Lower leg skin (tissue), 4 donors: Measurements from ENCODE around the gene RHBDD2. TPM values are rescaled to one million over a fixed set of nuclear protein-coding genes. Genes with fewer than 3 reads are reported as not detected.

ENCODE experiments used
- DNase-seq, 2 donors: peaks; one replicate each; pipeline ENCODE4 v3.0.0-alpha.2; 2019; ENCODE audit warnings: low spot score in 2 of 2
- H3K4me3 ChIP-seq: fragments of 200-600 bp; sonication (generic); 2 replicates; pipeline ENCODE4 v1.5.1; 2017; ENCODE audit warnings: mild to moderate bottlenecking, low read depth; ENCODE audit not compliant: poor library complexity, severe bottlenecking
- POLR2A ChIP-seq, 2 donors: fragments of 450-650 bp; IDR thresholded peaks; one replicate each; pipeline ENCODE4 v1.6.1; 2016 to 2017; ENCODE audit warnings: antibody characterized with exemption in 2 of 2, mild to moderate bottlenecking in 1 of 2, moderate library complexity in 1 of 2
- WGBS, 2 donors: methylation state at CpG; one replicate each; pipeline ENCODE4 v1.1.5; 2018; 5-methylcytosine and 5-hydroxymethylcytosine counted together
- intact Hi-C: fragments of 100-400 bp; cut with DNase I; formaldehyde crosslinking; loops from one replicate; pipeline ENCODE4 v1.15.0; 2023; ENCODE audit warnings: low total_unique reads
- total RNA-seq, 4 donors: library from RNA; depleted of rRNA; stranded (reverse); fragments of >200 nt; gene quantifications; one replicate each; pipeline ENCODE4 v1.1.0, GENCODE V29; 2016
- TF ChIP-seq, protein P1 (sequence below), 3 donors: fragments of 450-650 bp; IDR thresholded peaks; one replicate each; pipeline ENCODE4 v1.5.1; 2016; ENCODE audit warnings: antibody characterized with exemption in 3 of 3, mild to moderate bottlenecking in 3 of 3, moderate library complexity in 2 of 3

The RHBDD2 gene
- total RNA-seq, 4 donors from 2014 or later: 34.7 to 50.0 (median 41.4) TPM

DNA sequence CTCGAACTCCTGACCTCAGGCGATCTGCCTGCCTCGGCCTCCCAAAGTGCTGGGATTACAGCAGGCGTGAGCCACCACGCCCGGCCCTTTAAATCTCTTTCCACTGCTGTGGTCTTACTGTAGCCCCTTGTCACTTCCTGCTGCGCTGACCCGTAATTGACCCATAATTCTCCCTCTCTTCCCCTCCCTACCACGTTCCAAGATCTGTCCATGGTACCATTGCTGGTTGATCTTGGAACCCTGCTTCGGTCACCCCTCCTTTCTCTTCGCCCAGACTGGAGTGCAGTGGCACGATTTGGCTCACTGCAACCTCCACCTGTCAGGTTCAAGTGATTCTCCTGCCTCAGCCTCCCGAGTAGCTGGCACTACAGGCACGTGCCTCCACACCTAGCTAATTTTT is 42.6 kb downstream of the RHBDD2 start:
- TF ChIP-seq, protein P1, sequence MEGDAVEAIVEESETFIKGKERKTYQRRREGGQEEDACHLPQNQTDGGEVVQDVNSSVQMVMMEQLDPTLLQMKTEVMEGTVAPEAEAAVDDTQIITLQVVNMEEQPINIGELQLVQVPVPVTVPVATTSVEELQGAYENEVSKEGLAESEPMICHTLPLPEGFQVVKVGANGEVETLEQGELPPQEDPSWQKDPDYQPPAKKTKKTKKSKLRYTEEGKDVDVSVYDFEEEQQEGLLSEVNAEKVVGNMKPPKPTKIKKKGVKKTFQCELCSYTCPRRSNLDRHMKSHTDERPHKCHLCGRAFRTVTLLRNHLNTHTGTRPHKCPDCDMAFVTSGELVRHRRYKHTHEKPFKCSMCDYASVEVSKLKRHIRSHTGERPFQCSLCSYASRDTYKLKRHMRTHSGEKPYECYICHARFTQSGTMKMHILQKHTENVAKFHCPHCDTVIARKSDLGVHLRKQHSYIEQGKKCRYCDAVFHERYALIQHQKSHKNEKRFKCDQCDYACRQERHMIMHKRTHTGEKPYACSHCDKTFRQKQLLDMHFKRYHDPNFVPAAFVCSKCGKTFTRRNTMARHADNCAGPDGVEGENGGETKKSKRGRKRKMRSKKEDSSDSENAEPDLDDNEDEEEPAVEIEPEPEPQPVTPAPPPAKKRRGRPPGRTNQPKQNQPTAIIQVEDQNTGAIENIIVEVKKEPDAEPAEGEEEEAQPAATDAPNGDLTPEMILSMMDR (IDR thresholded peaks at IDR 0.05): no peak
- TF ChIP-seq POLR2A (IDR thresholded peaks at IDR 0.05): no peak
- intact Hi-C loops: loop anchor here (10.0 kb wide), 1 partner anchor 57 kb away; no protein-coding TSS in a partner anchor
- no peak for DNase-seq
- 87 to 90% methylated on average over 14 of the region's 14 CpGs for WGBS, 2 donors
- H3K4me3 ChIP-seq: no peak overlapping the region

DNA sequence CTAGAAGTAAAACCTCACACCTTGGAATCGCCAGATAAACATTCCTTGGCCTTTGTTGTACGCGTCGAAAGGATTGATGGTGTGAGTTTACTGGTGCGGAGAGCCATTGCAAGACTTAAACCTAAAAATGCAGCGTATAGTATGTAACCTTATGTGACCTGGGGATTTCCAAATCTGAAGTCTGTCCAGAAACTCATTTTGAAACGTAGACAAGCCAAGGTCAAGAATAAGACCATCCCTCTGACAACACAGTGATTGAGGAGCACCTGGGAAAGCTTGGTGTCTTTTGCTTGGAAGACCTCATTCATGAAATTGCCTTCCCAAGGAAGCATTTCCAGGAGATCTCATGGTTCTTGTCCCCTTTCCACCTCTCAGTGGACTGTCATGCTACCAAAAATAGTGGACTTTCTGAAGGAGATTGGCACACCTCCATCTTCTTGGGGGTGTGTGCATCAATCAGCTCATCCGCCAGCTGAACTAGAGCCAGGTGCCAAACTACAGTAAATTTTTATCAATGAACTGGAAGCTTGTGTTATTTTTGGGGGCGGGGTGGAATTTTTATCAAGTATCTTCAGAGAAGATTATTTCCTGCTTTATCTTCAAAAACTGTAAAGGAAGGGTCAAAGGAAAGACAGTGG is 44.3 kb downstream of the RHBDD2 start:
- DNase-seq: no peak
- 71 to 78% methylated on average over 9 of the region's 9 CpGs for WGBS, 2 donors
- TF ChIP-seq, protein P1 (IDR thresholded peaks at IDR 0.05): no peak
- no peak for TF ChIP-seq POLR2A (IDR thresholded peaks at IDR 0.05)
- intact Hi-C loops: loop anchor here (10.0 kb wide), 1 partner anchor 58 kb away; no protein-coding TSS in a partner anchor
- no peak overlapping the region for H3K4me3 ChIP-seq

DNA sequence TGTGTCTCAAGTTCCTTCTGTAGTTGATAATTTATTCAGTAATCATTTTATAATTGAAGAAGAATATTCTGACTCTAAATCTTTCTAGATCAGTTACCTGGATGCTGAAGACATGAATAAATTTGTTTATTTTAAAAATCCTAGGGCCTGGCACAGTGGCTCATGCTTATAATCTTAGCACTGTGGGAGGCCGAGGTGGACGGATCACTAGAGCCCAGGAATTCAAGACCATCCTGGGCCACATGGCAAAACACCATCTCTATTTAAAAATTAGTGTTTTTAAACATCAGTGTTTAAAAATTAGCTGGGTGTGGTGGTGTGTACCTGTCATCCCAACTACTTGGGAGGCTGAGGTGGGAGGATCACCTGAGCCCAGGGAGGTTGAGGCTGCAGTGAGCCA is 45.4 kb downstream of the RHBDD2 start:
- intact Hi-C loops: loop anchor here (10.0 kb wide), 1 partner anchor 59 kb away; no protein-coding TSS in a partner anchor
- TF ChIP-seq, protein P1 (IDR thresholded peaks at IDR 0.05): no peak
- no peak for TF ChIP-seq POLR2A (IDR thresholded peaks at IDR 0.05)
- WGBS, 2 donors: 98 to 100% methylated on average over 2 of the region's 2 CpGs
- no peak for DNase-seq
- no peak overlapping the region for H3K4me3 ChIP-seq

DNA sequence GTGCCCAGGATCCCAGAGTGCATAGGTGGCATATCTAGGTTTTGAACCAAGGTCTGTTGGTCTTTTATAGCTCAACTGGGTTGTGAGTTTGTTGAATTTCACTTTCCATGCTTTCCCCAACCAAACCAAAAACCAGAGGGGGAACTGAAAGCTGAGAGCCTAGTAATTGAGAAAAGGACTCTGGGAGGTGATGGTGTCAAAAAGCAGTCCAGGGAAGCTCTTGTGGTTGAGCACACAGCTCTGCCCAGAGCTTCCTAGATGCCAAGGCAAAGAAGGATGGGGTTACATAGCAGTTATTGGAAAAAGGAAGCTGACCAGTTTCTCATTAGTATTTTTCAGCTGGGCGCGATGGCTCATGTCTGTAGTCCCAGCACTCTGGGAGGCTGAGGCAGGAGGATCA is 46.1 kb downstream of the RHBDD2 start:
- TF ChIP-seq POLR2A (IDR thresholded peaks at IDR 0.05): no peak
- TF ChIP-seq, protein P1 (IDR thresholded peaks at IDR 0.05): no peak
- DNase-seq: no peak
- intact Hi-C loops: loop anchor here (10.0 kb wide), 1 partner anchor 60 kb away; no protein-coding TSS in a partner anchor
- WGBS, 2 donors: 91 to 92% methylated on average over 2 of the region's 2 CpGs
- no peak overlapping the region for H3K4me3 ChIP-seq

DNA sequence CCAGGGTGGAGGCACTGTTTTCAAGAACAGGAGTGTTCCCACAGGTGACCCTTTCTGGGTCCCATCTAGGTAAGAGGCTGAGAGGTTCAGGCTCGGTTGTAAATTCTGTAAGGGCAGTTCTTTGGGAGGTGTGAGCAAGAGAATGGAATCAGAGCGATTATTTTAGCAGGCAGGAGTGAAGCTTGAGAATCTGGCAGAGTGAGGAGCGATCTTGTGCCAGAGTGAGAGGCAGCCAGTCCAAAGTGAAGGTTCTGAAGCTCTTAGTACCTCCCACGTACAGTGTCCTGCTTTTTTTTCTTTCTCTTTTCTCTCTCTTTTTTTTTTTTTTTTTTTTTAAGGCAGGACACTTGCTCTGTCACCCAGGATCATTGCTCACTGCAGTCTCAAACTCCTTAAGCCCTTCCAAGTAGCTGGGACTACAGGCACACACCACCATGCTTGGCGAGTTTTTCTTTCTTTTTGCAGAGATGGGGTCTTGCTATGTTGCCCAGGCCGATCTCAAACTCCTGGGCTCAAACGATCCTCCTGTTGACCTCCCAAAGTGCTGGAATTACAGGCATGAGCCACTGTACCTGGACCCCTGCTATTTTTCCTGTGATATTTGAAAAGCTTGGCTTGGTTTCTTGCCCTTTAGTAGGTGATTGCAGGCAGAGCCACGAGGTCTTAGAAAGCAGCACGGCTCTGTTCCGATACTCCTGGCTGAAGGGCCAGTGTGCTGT is 47.0 kb downstream of the RHBDD2 start:
- no peak overlapping the region for H3K4me3 ChIP-seq
- intact Hi-C loops: loop anchor here (10.0 kb wide), 1 partner anchor 61 kb away; no protein-coding TSS in a partner anchor
- TF ChIP-seq, protein P1 (IDR thresholded peaks at IDR 0.05): no peak
- no peak for TF ChIP-seq POLR2A (IDR thresholded peaks at IDR 0.05)
- DNase-seq: no peak
- 78% methylated on average over 10 of the region's 10 CpGs for WGBS, 2 donors
